Measurements from ENCODE around the gene NCLN. TPM values are rescaled to one million over a fixed set of nuclear protein-coding genes. Genes with fewer than 3 reads are reported as not detected.
"Not testable (repeated sequence)": the region's sequence is repeated elsewhere in the genome, so short reads cannot be mapped to it uniquely, and the experiment has no call there.

Gene NCLN
- total and polyA plus RNA-seq, 3 donors from 2014 or later = 50.2 to 65.5 (median 65.3) TPM

DNA sequence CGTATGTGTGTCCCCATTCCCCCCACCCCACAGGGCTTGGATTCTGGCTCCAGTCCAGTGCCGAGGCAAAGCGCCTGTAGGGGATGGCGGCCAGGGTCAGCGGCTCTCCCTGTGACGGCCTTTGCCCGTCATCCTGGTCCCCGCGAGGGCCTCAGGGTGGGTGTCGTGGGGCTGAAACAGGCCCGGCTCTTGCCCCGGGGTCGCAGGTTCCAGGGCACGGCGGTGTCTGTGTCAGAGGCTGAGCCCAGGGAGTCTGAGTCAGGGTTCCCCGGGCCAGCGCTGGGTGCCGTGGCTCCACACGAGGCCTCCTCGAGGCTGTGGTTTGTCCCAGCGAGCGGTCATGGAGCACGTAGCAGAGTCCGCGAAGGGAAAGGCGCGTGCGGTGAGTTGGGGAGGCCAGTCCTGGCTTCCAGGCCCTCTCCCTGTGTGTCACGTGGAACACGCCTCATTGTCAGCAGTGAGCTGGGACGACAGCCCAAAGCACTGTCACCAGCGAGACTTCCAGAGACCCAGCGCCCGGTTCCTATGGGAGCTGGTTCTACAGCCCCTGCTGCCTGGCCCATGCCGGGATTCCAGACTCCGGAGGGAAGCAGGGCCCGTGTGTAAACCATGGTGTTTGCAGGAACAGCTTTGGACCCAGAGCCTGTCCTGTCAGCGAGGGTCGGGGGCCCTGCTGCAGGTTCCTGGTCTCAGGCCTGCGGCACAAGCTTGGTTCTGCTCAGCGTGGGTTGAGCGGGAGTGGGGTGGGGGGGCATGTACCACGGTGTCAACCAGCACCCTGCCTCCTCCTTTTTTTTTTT lies 13.4 kb downstream of the NCLN start:
- Histone ChIP-seq H3K9me3 (no peaks in the 10 kb centered on the region), H3K4me3 (no peak overlapping the region), H3K27ac (no peak overlapping the region), H3K27me3 (no peaks in the 10 kb centered on the region), H3K4me1 (no peaks in the 10 kb centered on the region), H3K36me3 (ENCODE audit: low read depth, missing control alignments) (no peaks in the 10 kb centered on the region)
- no peak for TF ChIP-seq POLR2A (IDR thresholded peaks at IDR 0.05)
- no peak for TF ChIP-seq CTCF (IDR thresholded peaks at IDR 0.05)
- intact Hi-C loops (cut with DNase I; ENCODE audit: low total_unique reads) = no loop called here
- 90 to 97% methylated on average over 11 to 43 of the region's 43 CpGs for WGBS, 2 donors
- DNase-seq = no peak

GRCh38 chr19:3201072-3201700 lies 15.5 kb downstream of the NCLN start:
- intact Hi-C loops (cut with DNase I; ENCODE audit: low total_unique reads) = no loop called here
- H3K9me3 ChIP-seq = no peaks in the 10 kb centered on the region
- TF ChIP-seq CTCF (IDR thresholded peaks at IDR 0.05) (no peak), POLR2A (IDR thresholded peaks at IDR 0.05) (no peak)
- H3K36me3 ChIP-seq (ENCODE audit: low read depth, missing control alignments) = no peaks in the 10 kb centered on the region
- WGBS, 2 donors = 95 to 97% methylated on average over 22 to 38 of the region's 39 CpGs
- no peak overlapping the region for H3K4me3 ChIP-seq
- no peaks in the 10 kb centered on the region for H3K27me3 ChIP-seq
- no peak for DNase-seq
- no peak overlapping the region for H3K27ac ChIP-seq
- H3K4me1 ChIP-seq = no peaks in the 10 kb centered on the region

DNA sequence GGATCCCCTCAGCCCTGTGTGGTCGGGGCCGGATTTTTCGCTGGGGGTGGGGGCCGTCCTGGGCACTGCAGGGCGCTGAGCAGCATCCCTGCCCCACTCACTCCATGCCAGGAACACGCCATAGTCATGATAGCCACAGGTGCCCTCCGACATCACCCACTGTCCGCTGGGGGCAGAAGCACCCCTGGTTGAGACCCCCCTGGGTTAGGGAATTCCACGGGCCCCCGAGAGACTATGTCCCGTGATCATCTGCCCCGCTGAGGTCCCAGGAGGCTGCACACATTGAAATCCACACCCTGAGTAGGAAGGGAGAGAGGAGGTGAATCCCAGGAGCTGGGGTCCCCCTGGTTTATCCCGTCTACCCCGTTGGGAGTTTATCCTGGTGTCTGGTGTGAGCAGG lies 16.2 kb downstream of the NCLN start:
- Histone ChIP-seq H3K4me1 (no peaks in the 10 kb centered on the region), H3K27ac (no peak overlapping the region), H3K36me3 (ENCODE audit: low read depth, missing control alignments) (no peaks in the 10 kb centered on the region), H3K9me3 (no peaks in the 10 kb centered on the region), H3K4me3 (no peak overlapping the region), H3K27me3 (no peaks in the 10 kb centered on the region)
- TF ChIP-seq POLR2A (IDR thresholded peaks at IDR 0.05) = no peak
- TF ChIP-seq CTCF (IDR thresholded peaks at IDR 0.05) = no peak
- intact Hi-C loops (cut with DNase I; ENCODE audit: low total_unique reads) = no loop called here
- WGBS, 2 donors = 92 to 97% methylated on average over 6 to 14 of the region's 14 CpGs
- DNase-seq = no peak

- 75 to 85% methylated on average over 2 to 12 of the region's 12 CpGs for WGBS, 2 donors
- no peaks in the 10 kb centered on the region for H3K27me3 ChIP-seq
- no peak for DNase-seq
- no peaks in the 10 kb centered on the region for H3K9me3 ChIP-seq
- H3K27ac ChIP-seq = no peak overlapping the region
- H3K36me3 ChIP-seq (ENCODE audit: low read depth, missing control alignments) = no peaks in the 10 kb centered on the region
- H3K4me3 ChIP-seq = no peak overlapping the region
- no peak for TF ChIP-seq POLR2A (IDR thresholded peaks at IDR 0.05)
- TF ChIP-seq CTCF (IDR thresholded peaks at IDR 0.05) = no peak
- no peaks in the 10 kb centered on the region for H3K4me1 ChIP-seq
- intact Hi-C loops (cut with DNase I; ENCODE audit: low total_unique reads) = no loop called here
Measured at GRCh38 chr19:3202346-3202745, 16.6 kb downstream of the NCLN start.

DNA sequence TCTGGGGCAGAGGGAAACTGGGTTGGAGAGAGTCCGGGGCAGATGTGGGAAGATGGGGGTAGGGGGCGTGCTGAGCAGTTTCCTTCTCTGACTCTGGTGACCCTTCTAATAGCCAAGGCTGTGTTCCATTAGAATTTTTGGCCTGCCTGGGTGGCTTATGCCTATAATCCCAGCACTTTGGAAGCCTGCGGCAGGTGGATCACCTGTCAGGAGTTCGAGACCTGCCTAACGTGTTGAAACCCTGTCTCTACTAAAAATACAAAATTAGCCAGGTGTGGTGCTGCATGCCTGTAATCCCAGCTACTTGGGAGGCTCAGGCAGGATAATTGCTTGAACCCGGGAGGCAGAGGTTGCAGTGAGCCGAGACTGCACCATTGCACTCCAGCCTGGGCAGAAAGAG lies 17.2 kb downstream of the NCLN start:
- H3K36me3 ChIP-seq (ENCODE audit: low read depth, missing control alignments); H3K27ac ChIP-seq; intact Hi-C loops (cut with DNase I; ENCODE audit: low total_unique reads); DNase-seq; H3K4me3 ChIP-seq; H3K9me3 ChIP-seq; H3K27me3 ChIP-seq; H3K4me1 ChIP-seq: not testable (repeated sequence)
- WGBS, 2 donors = 92 to 95% methylated on average over 7 of the region's 7 CpGs

Measured in testis (tissue), 3 donors.